Activated naive CD4-positive, alpha-beta T cell treated with Interleukin-2 at 50 U/mL for 16 hours (primary cell): ENCODE data around the gene PTCH1.

Experiments
- DNase-seq: peaks from one replicate; pipeline ENCODE4 v3.0.0-alpha.2; 2020

PTCH1 gene

GRCh38 chr9:95461448-95462248 lies 55.1 kb downstream of the PTCH1 start:
- no peak for DNase-seq

GRCh38 chr9:95460518-95461164 lies 56.1 kb downstream of the PTCH1 start:
- DNase-seq: no peak

- DNase-seq: no peak
These were observed 56.8 kb downstream of the PTCH1 start for GRCh38 chr9:95459851-95460517.

- DNase-seq: no peak
These were observed 57.6 kb downstream of the PTCH1 start for GRCh38 chr9:95459178-95459577.

GRCh38 chr9:95458666-95459065 lies 58.1 kb downstream of the PTCH1 start:
- DNase-seq: no peak

GRCh38 chr9:95457769-95458168 lies 59.0 kb downstream of the PTCH1 start:
- DNase-seq: no peak

- DNase-seq: no peak
These were observed 61.1 kb downstream of the PTCH1 start for GRCh38 chr9:95455714-95456113.

GRCh38 chr9:95452176-95452575 lies 64.6 kb downstream of the PTCH1 start:
- no peak for DNase-seq

- no peak for DNase-seq
These were observed 65.7 kb downstream of the PTCH1 start for GRCh38 chr9:95451065-95451426.

GRCh38 chr9:95450171-95451064 lies 66.4 kb downstream of the PTCH1 start:
- no peak for DNase-seq

- DNase-seq: no peak
These were observed 67.8 kb downstream of the PTCH1 start for GRCh38 chr9:95449016-95449415.

GRCh38 chr9:95447660-95448420 lies 68.9 kb downstream of the PTCH1 start:
- DNase-seq: no peak

GRCh38 chr9:95446984-95447383 lies 69.8 kb downstream of the PTCH1 start:
- no peak for DNase-seq

- DNase-seq: no peak
These were observed 70.5 kb downstream of the PTCH1 start for GRCh38 chr9:95446259-95446658.

GRCh38 chr9:95444160-95444559 lies 72.6 kb downstream of the PTCH1 start:
- DNase-seq: no peak

- no peak for DNase-seq
These were observed 73.5 kb downstream of the PTCH1 start for GRCh38 chr9:95443301-95443700.

- no peak for DNase-seq
These were observed 75.7 kb downstream of the PTCH1 start for GRCh38 chr9:95441081-95441480.

- no peak for DNase-seq
These were observed 76.3 kb downstream of the PTCH1 start for GRCh38 chr9:95440447-95440846.

- no peak for DNase-seq
These were observed 78.0 kb downstream of the PTCH1 start for GRCh38 chr9:95438561-95439357.

- DNase-seq: no peak
These were observed 79.2 kb downstream of the PTCH1 start for GRCh38 chr9:95437559-95437958.

GRCh38 chr9:95436416-95436815 lies 80.4 kb downstream of the PTCH1 start:
- no peak for DNase-seq
